A549 (cell line): ENCODE measurements around the gene IGF2. TPM values are rescaled to one million over a fixed set of nuclear protein-coding genes. Genes with fewer than 3 reads are reported as not detected.

Experiments used
- ATAC-seq, 2 experiments: fragments of 200-7000 bp in 1 of 2; fragments of >200 bp in 1 of 2; cut with Nextera tagmentation in 1 of 2; cut with Tn5 transposase in 1 of 2; 3 replicates each; pipeline versions ENCODE4 v1.8.0 to v1.9.1; 2018 to 2020; ENCODE audit warnings: mild to moderate bottlenecking in 1 of 2, moderate library complexity in 1 of 2
- CTCF ChIA-PET: fragments of 300-600 bp; sonication (Branson Sonifier 250); formaldehyde crosslinking; extraction: SDS; loops from one replicate; lab custom pipeline; 2021; ENCODE audit warnings: antibody characterized with exemption, inconsistent platforms; lab: Yijun Ruan, JAX
- POLR2A ChIA-PET: fragments of 350-600 bp; formaldehyde crosslinking; extraction: SDS; loops from one replicate; lab custom pipeline; 2021; ENCODE audit warnings: antibody characterized with exemption, inconsistent platforms; lab: Yijun Ruan, JAX
- DNase-seq, 2 experiments: peaks; one replicate each; pipeline versions ENCODE4 v3.0.0 to v3.0.0-alpha.2; 2011 to 2016; ENCODE audit warnings: low read depth in 1 of 2, low spot score in 1 of 2
- FAIRE-seq: peaks from 2 replicates; lab custom pipeline; 2011; peaks lifted over from hg19 to GRCh38; lab: Jason Lieb, UNC
- H3K27ac ChIP-seq, 2 experiments: fragments of >200 bp; sonication (Bioruptor Twin); formaldehyde crosslinking; 3 replicates each; pipeline ENCODE4 v1.5.1; 2016 to 2017
- H3K4me1 ChIP-seq: fragments of >200 bp; sonication (Bioruptor Twin); formaldehyde crosslinking; 3 replicates; pipeline ENCODE4 v1.6.1; 2016
- H3K4me2 ChIP-seq: fragments of >200 bp; sonication (Bioruptor Twin); formaldehyde crosslinking; 3 replicates; pipeline ENCODE4 v1.6.1; 2016
- H3K4me3 ChIP-seq: fragments of >200 bp; sonication (Bioruptor Twin); formaldehyde crosslinking; 3 replicates; pipeline ENCODE4 v1.5.1; 2016
- H3K9me3 ChIP-seq: fragments of >200 bp; sonication (Bioruptor Twin); formaldehyde crosslinking; 3 replicates; pipeline ENCODE4 v1.6.1; 2016
- CBX2 ChIP-seq: fragments of 200-600 bp; sonication (generic); IDR thresholded peaks from 2 replicates; pipeline ENCODE4 v1.6.1; 2016; ENCODE audit warnings: low read depth, mild to moderate bottlenecking, borderline replicate concordance
- CEBPB ChIP-seq, 2 experiments: fragments of >200 bp in 1 of 2; sonication (Bioruptor Twin) in 1 of 2; formaldehyde crosslinking in 1 of 2; IDR thresholded peaks; 2 replicates each; pipeline ENCODE4 v1.6.1; 2012 to 2016
- EHF ChIP-seq: fragments of 250-450 bp; sonication (Bioruptor Pico); IDR thresholded peaks from 2 replicates; pipeline ENCODE4 v1.5.0; 2020; ENCODE audit warnings: mild to moderate bottlenecking
- EHMT2 ChIP-seq: fragments of 200-600 bp; sonication (generic); IDR thresholded peaks from 2 replicates; pipeline ENCODE4 v1.6.1; 2016; ENCODE audit warnings: antibody characterized with exemption, low read depth, mild to moderate bottlenecking, moderate library complexity
- EP300 ChIP-seq, 2 experiments: fragments of >200 bp; sonication (Bioruptor Twin); formaldehyde crosslinking; IDR thresholded peaks; 2 replicates in 1 of 2; 3 replicates in 1 of 2; pipeline ENCODE4 v1.6.1; 2016 to 2017
- FOSL2 ChIP-seq, 2 experiments: fragments of 450-650 bp in 1 of 2; fragments of >200 bp in 1 of 2; sonication (Bioruptor Twin) in 1 of 2; formaldehyde crosslinking; IDR thresholded peaks; 2 replicates each; pipeline versions ENCODE4 v1.5.0 to v1.6.1; 2016 to 2020; ENCODE audit warnings: mild to moderate bottlenecking in 1 of 2, moderate library complexity in 1 of 2
- GATA3 ChIP-seq: IDR thresholded peaks from 2 replicates; pipeline ENCODE4 v1.6.1; 2012; ENCODE audit warnings: borderline replicate concordance
- HDAC2 ChIP-seq: fragments of 200-600 bp; sonication (generic); IDR thresholded peaks from 2 replicates; pipeline ENCODE4 v1.6.1; 2016
- HOXA7 ChIP-seq: fragments of 250-450 bp; sonication (Bioruptor Pico); IDR thresholded peaks from 2 replicates; pipeline ENCODE4 v1.5.0; 2020; ENCODE audit warnings: mild to moderate bottlenecking, moderate library complexity
- KDM5A ChIP-seq: fragments of 200-600 bp; sonication (generic); IDR thresholded peaks from 2 replicates; pipeline ENCODE4 v1.6.1; 2016; ENCODE audit warnings: antibody characterized with exemption, mild to moderate bottlenecking
- MYC ChIP-seq: IDR thresholded peaks from 2 replicates; pipeline ENCODE4 v1.6.1; 2012; ENCODE audit warnings: mild to moderate bottlenecking, inconsistent platforms, low read length, improper control_type of control experiment, borderline replicate concordance
- NPAS2 ChIP-seq: fragments of 250-450 bp; sonication (Bioruptor Pico); IDR thresholded peaks from 2 replicates; pipeline ENCODE4 v1.8.0; 2022; ENCODE audit warnings: mild to moderate bottlenecking, moderate library complexity, borderline replicate concordance
- NR3C1 ChIP-seq: fragments of >200 bp; sonication (Bioruptor Twin); formaldehyde crosslinking; IDR thresholded peaks from 3 replicates; pipeline ENCODE4 v1.6.1; 2017
- POLR2A ChIP-seq: IDR thresholded peaks from 2 replicates; pipeline ENCODE4 v1.6.1; 2012; ENCODE audit warnings: mild to moderate bottlenecking, low read length
- SREBF2 ChIP-seq: fragments of 450-650 bp; IDR thresholded peaks from 2 replicates; pipeline ENCODE4 v1.6.1; 2014; ENCODE audit warnings: mild to moderate bottlenecking, moderate library complexity
- TP53 ChIP-seq: fragments of 250-450 bp; sonication (Bioruptor Pico); IDR thresholded peaks from 2 replicates; pipeline ENCODE4 v1.5.0; 2021; ENCODE audit warnings: mild to moderate bottlenecking, moderate library complexity
- ZC3H11A ChIP-seq: fragments of 450-650 bp; IDR thresholded peaks from 2 replicates; pipeline ENCODE4 v1.6.1; 2014; ENCODE audit warnings: antibody characterized with exemption, mild to moderate bottlenecking
- ZSCAN20 ChIP-seq: fragments of 250-450 bp; sonication (Bioruptor Pico); IDR thresholded peaks from 2 replicates; pipeline ENCODE4 v1.8.0; 2022; ENCODE audit warnings: mild to moderate bottlenecking, moderate library complexity
- WGBS: methylation state at CpG from one replicate; pipeline ENCODE4 v1.1.6; 2017; ENCODE audit errors: missing lambda C conversion rate; 5-methylcytosine and 5-hydroxymethylcytosine counted together
- polyA plus RNA-seq, 4 experiments: library from polyadenylated mRNA; depleted of rRNA in 3 of 4; stranded (reverse); fragments of >200 nt; fragmentation: RNase III in 1 of 4; extraction: RNeasy Plus Mini Kit Qiagen cat#74134 plus additional on column Dnase treatment in 1 of 4; gene quantifications; 2 replicates in 3 of 4; 3 replicates in 1 of 4; pipeline ENCODE4 v1.2.3, GENCODE V29; 2011 to 2017
- TF ChIP-seq, protein P1 (sequence below): fragments of 250-450 bp; sonication (Bioruptor Pico); IDR thresholded peaks from 2 replicates; pipeline ENCODE4 v1.5.0; 2021; ENCODE audit warnings: mild to moderate bottlenecking, moderate library complexity, borderline replicate concordance
- TF ChIP-seq, protein P2 (sequence below): fragments of >200 bp; sonication (Bioruptor Twin); formaldehyde crosslinking; IDR thresholded peaks from 3 replicates; pipeline ENCODE4 v1.6.1; 2016
- TF ChIP-seq, protein P3 (sequence below): IDR thresholded peaks from 2 replicates; pipeline ENCODE4 v1.6.1; 2012
- TF ChIP-seq, protein P4 (sequence below): fragments of 200-600 bp; sonication (generic); IDR thresholded peaks from 2 replicates; pipeline ENCODE4 v1.6.1; 2016; ENCODE audit warnings: antibody characterized with exemption, mild to moderate bottlenecking, moderate library complexity
- TF ChIP-seq, protein P5 (sequence below): fragments of >200 bp; sonication (Bioruptor Twin); formaldehyde crosslinking; IDR thresholded peaks from 3 replicates; pipeline ENCODE4 v1.5.1; 2016

Gene IGF2
- polyA plus RNA-seq, 2 of the 4 experiments (the other 2 are of a cell fraction) = 2.0 to 2.9 TPM

DNA sequence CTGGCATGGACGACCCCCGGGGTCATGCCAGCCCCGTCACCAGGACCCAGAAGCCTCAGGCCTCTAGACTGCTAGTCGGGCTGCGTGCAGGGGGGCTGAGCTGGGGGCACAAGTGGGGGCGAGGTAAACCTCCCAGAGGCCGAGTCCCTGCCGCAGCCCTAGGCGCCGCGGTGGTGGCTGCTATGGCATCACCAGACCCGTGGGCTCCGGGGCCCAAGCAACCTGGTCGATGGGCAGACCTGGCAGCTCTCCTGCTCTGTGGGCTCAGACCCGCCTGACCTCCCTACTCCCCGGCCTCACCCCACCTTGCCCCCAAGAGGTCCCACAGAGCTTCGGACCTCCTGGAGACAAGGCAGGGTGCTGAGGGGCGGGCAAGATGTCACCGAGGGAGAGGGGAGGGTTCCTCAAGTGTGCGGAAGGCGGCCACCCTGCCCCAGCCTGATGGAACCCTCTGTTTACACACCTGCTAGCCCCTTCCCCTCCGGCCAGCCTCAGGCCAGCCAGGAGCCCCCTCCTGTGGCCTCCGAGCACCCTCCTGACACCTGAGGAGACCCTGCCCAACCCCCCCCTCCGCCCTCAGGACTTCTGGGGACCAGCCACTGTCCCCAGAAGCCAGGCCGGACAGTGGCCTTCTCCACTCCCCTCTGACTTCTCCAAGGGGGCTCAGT, 9.4 kb downstream of the IGF2 start:
- TF ChIP-seq EHF (CRISPR knock-in tag) (no peak), NPAS2 (no peak), KDM5A (no peak), FOSL2 (IDR thresholded peaks at IDR 0.05) (no peak), FOSL2 (CRISPR knock-in tag; IDR thresholded peaks at IDR 0.05) (no peak), MYC (no peak), EP300 (IDR thresholded peaks at IDR 0.05) (no peak), SREBF2 (no peak), HOXA7 (CRISPR knock-in tag) (no peak), HDAC2 (no peak), ZC3H11A (no peak)
- TF ChIP-seq, protein P1, sequence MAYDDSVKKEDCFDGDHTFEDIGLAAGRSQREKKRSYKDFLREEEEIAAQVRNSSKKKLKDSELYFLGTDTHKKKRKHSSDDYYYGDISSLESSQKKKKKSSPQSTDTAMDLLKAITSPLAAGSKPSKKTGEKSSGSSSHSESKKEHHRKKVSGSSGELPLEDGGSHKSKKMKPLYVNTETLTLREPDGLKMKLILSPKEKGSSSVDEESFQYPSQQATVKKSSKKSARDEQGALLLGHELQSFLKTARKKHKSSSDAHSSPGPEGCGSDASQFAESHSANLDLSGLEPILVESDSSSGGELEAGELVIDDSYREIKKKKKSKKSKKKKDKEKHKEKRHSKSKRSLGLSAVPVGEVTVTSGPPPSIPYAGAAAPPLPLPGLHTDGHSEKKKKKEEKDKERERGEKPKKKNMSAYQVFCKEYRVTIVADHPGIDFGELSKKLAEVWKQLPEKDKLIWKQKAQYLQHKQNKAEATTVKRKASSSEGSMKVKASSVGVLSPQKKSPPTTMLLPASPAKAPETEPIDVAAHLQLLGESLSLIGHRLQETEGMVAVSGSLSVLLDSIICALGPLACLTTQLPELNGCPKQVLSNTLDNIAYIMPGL = no peak
- TF ChIP-seq, protein P2, sequence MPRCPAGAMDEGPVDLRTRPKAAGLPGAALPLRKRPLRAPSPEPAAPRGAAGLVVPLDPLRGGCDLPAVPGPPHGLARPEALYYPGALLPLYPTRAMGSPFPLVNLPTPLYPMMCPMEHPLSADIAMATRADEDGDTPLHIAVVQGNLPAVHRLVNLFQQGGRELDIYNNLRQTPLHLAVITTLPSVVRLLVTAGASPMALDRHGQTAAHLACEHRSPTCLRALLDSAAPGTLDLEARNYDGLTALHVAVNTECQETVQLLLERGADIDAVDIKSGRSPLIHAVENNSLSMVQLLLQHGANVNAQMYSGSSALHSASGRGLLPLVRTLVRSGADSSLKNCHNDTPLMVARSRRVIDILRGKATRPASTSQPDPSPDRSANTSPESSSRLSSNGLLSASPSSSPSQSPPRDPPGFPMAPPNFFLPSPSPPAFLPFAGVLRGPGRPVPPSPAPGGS = no peak
- ChIA-PET CTCF (interaction anchor here (0.6 to 3.1 kb wide), 2 partner anchors 10 to 22 kb away, joined by 4 to 10 read pairs; no protein-coding TSS in a partner anchor), POLR2A (no interaction called here)
- H3K4me3 ChIP-seq = no peak overlapping the region
- H3K27ac ChIP-seq = no peak overlapping the region
- no peak for DNase-seq
- no peak for FAIRE-seq
- H3K4me1 ChIP-seq = no peaks in the 10 kb centered on the region
- no peak for ATAC-seq
- no peak overlapping the region for H3K4me2 ChIP-seq
- H3K9me3 ChIP-seq = no peaks in the 10 kb centered on the region
- 84% methylated on average over 6 of the region's 25 CpGs for WGBS

DNA sequence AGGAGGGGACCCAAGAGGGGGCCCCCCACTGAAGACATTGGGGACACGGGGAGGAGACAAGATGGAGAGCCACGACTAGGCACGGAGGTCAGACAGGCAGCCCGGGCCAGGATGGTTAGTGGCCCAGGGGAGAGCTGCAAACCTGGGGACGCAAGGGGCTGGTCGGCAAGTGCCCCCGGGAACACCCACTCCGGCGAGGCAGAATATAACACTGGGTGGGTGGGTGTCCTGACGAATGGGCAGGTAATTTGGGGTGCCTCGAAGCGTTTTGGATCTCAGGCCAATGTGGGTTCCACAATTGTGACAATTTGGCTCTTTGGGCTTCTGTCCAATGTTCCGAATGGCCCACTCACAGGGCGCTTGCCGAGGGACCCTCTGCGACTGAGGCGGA, 9.9 kb downstream of the IGF2 start:
- no peaks in the 10 kb centered on the region for H3K9me3 ChIP-seq
- no peak for ATAC-seq
- 70% methylated on average over 17 of the region's 17 CpGs for WGBS
- H3K27ac ChIP-seq = no peak overlapping the region
- POLR2A ChIA-PET = no interaction called here
- CTCF ChIA-PET = interaction anchor here (3.1 kb wide), 1 partner anchor 22 kb away, joined by 10 read pairs; no protein-coding TSS in a partner anchor
- H3K4me3 ChIP-seq = no peak overlapping the region
- H3K4me1 ChIP-seq = no peaks in the 10 kb centered on the region
- no peak for TF ChIP-seq POLR2A
- TF ChIP-seq, protein P3, sequence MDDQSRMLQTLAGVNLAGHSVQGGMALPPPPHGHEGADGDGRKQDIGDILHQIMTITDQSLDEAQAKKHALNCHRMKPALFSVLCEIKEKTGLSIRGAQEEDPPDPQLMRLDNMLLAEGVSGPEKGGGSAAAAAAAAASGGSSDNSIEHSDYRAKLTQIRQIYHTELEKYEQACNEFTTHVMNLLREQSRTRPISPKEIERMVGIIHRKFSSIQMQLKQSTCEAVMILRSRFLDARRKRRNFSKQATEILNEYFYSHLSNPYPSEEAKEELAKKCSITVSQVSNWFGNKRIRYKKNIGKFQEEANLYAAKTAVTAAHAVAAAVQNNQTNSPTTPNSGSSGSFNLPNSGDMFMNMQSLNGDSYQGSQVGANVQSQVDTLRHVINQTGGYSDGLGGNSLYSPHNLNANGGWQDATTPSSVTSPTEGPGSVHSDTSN = no peak
- no peak for TF ChIP-seq HDAC2
- TF ChIP-seq SREBF2 = no peak
- TF ChIP-seq, protein P4, sequence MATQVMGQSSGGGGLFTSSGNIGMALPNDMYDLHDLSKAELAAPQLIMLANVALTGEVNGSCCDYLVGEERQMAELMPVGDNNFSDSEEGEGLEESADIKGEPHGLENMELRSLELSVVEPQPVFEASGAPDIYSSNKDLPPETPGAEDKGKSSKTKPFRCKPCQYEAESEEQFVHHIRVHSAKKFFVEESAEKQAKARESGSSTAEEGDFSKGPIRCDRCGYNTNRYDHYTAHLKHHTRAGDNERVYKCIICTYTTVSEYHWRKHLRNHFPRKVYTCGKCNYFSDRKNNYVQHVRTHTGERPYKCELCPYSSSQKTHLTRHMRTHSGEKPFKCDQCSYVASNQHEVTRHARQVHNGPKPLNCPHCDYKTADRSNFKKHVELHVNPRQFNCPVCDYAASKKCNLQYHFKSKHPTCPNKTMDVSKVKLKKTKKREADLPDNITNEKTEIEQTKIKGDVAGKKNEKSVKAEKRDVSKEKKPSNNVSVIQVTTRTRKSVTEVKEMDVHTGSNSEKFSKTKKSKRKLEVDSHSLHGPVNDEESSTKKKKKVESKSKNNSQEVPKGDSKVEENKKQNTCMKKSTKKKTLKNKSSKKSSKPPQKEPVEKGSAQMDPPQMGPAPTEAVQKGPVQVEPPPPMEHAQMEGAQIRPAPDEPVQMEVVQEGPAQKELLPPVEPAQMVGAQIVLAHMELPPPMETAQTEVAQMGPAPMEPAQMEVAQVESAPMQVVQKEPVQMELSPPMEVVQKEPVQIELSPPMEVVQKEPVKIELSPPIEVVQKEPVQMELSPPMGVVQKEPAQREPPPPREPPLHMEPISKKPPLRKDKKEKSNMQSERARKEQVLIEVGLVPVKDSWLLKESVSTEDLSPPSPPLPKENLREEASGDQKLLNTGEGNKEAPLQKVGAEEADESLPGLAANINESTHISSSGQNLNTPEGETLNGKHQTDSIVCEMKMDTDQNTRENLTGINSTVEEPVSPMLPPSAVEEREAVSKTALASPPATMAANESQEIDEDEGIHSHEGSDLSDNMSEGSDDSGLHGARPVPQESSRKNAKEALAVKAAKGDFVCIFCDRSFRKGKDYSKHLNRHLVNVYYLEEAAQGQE = no peak
- no peak for TF ChIP-seq ZC3H11A
- TF ChIP-seq FOSL2 (IDR thresholded peaks at IDR 0.05) = no peak
- no peak for TF ChIP-seq FOSL2 (CRISPR knock-in tag; IDR thresholded peaks at IDR 0.05)
- TF ChIP-seq HOXA7 (CRISPR knock-in tag) = no peak
- no peak for TF ChIP-seq GATA3
- TF ChIP-seq CBX2 = no peak
- TF ChIP-seq, protein P5, sequence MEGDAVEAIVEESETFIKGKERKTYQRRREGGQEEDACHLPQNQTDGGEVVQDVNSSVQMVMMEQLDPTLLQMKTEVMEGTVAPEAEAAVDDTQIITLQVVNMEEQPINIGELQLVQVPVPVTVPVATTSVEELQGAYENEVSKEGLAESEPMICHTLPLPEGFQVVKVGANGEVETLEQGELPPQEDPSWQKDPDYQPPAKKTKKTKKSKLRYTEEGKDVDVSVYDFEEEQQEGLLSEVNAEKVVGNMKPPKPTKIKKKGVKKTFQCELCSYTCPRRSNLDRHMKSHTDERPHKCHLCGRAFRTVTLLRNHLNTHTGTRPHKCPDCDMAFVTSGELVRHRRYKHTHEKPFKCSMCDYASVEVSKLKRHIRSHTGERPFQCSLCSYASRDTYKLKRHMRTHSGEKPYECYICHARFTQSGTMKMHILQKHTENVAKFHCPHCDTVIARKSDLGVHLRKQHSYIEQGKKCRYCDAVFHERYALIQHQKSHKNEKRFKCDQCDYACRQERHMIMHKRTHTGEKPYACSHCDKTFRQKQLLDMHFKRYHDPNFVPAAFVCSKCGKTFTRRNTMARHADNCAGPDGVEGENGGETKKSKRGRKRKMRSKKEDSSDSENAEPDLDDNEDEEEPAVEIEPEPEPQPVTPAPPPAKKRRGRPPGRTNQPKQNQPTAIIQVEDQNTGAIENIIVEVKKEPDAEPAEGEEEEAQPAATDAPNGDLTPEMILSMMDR = no peak
- TF ChIP-seq NPAS2 = no peak
- TF ChIP-seq CEBPB (IDR thresholded peaks at IDR 0.05) = no peak
- TF ChIP-seq ZSCAN20 (CRISPR knock-in tag) = no peak
- TF ChIP-seq TP53 (CRISPR knock-in tag) = no peak
- TF ChIP-seq, protein P1 = no peak
- TF ChIP-seq EHMT2 = no peak
- no peak for TF ChIP-seq NR3C1
- no peak for FAIRE-seq
- no peak overlapping the region for H3K4me2 ChIP-seq
- DNase-seq = no peak
